ENCODE results near the gene PBX1. TPM values are rescaled to one million over a fixed set of nuclear protein-coding genes. Genes with fewer than 3 reads are reported as not detected.

The PBX1 gene
- polyA plus RNA-seq, 4 donors, result 12.5 to 52.8 (median 14.6) TPM

GRCh38 chr1:164619006-164619784, 60.2 kb downstream of the PBX1 start:
- WGBS, 3 donors, result 18 to 31% (median 21%) methylated on average over 3 of the region's 3 CpGs
- peaks cover 2 to 36% (median 17%) of the 10 kb centered on the region in 3 donors for H3K4me1 ChIP-seq (ENCODE audit: control insufficient read depth in 3 of 3, insufficient read depth in 2 of 3, low read depth in 1 of 3, low read length in 2 of 3)
- no peaks in the 10 kb centered on the region for H3K27me3 ChIP-seq (ENCODE audit: control insufficient read depth in 3 of 3, insufficient read depth in 3 of 3, low read length in 3 of 3)
- no peak for DNase-seq
- H3K36me3 ChIP-seq (ENCODE audit: control insufficient read depth in 3 of 3, insufficient read depth in 2 of 3, low read depth in 1 of 3, low read length in 3 of 3), result peaks cover 0 to 14% (median 0%) of the 10 kb centered on the region in 3 donors
- no peak for FAIRE-seq
- H3K9me3 ChIP-seq (ENCODE audit: control insufficient read depth in 2 of 2, insufficient read depth in 1 of 2, low read depth in 1 of 2, low read length in 1 of 2), result no peaks in the 10 kb centered on the region
- no peak overlapping the region for H3K4me3 ChIP-seq (ENCODE audit: low read depth in 1 of 3, low read length in 3 of 3)
- peak overlapping the region; percentile 2 to 30 (median 3) for H3K27ac ChIP-seq (ENCODE audit: low read depth in 1 of 3, low read length in 2 of 3)

GRCh38 chr1:164622068-164622845, 63.3 kb downstream of the PBX1 start:
- no peak overlapping the region for H3K4me3 ChIP-seq (ENCODE audit: low read depth in 1 of 3, low read length in 3 of 3)
- H3K4me1 ChIP-seq (ENCODE audit: control insufficient read depth in 3 of 3, insufficient read depth in 2 of 3, low read depth in 1 of 3, low read length in 2 of 3), result peaks cover 2 to 28% (median 15%) of the 10 kb centered on the region in 3 donors
- 77 to 90% (median 88%) methylated on average over 8 of the region's 8 CpGs for WGBS, 3 donors
- no peak for DNase-seq
- FAIRE-seq, result no peak
- H3K9me3 ChIP-seq (ENCODE audit: control insufficient read depth in 2 of 2, insufficient read depth in 1 of 2, low read depth in 1 of 2, low read length in 1 of 2), result no peaks in the 10 kb centered on the region
- peak overlapping the region in 2 of 3 donors; percentile 9 to 21 for H3K27ac ChIP-seq (ENCODE audit: low read depth in 1 of 3, low read length in 2 of 3)
- H3K27me3 ChIP-seq (ENCODE audit: control insufficient read depth in 3 of 3, insufficient read depth in 3 of 3, low read length in 3 of 3), result no peaks in the 10 kb centered on the region
- peaks cover 0 to 9% (median 0%) of the 10 kb centered on the region in 3 donors for H3K36me3 ChIP-seq (ENCODE audit: control insufficient read depth in 3 of 3, insufficient read depth in 2 of 3, low read depth in 1 of 3, low read length in 3 of 3)

- WGBS, 3 donors, result 0 to 49% (median 40%) methylated on average over 1 of the region's 1 CpG
- DNase-seq (no peak), FAIRE-seq (no peak)
- H3K36me3 ChIP-seq (ENCODE audit: control insufficient read depth in 3 of 3, insufficient read depth in 2 of 3, low read depth in 1 of 3, low read length in 3 of 3), result peaks cover 0 to 11% (median 3%) of the 10 kb centered on the region in 3 donors
- H3K4me1 ChIP-seq (ENCODE audit: control insufficient read depth in 3 of 3, insufficient read depth in 2 of 3, low read depth in 1 of 3, low read length in 2 of 3), result peaks cover 2 to 24% (median 9%) of the 10 kb centered on the region in 3 donors
- H3K27ac ChIP-seq (ENCODE audit: low read depth in 1 of 3, low read length in 2 of 3), result peak overlapping the region in 2 of 3 donors; percentile 2 to 46
- no peaks in the 10 kb centered on the region for H3K9me3 ChIP-seq (ENCODE audit: control insufficient read depth in 2 of 2, insufficient read depth in 1 of 2, low read depth in 1 of 2, low read length in 1 of 2)
- no peaks in the 10 kb centered on the region for H3K27me3 ChIP-seq (ENCODE audit: control insufficient read depth in 3 of 3, insufficient read depth in 3 of 3, low read length in 3 of 3)
- no peak overlapping the region for H3K4me3 ChIP-seq (ENCODE audit: low read depth in 1 of 3, low read length in 3 of 3)
These were observed 64.8 kb downstream of the PBX1 start for GRCh38 chr1:164623805-164624204.

- Histone ChIP-seq H3K27ac (ENCODE audit: low read depth in 1 of 3, low read length in 2 of 3) (no peak overlapping the region), H3K36me3 (ENCODE audit: control insufficient read depth in 3 of 3, insufficient read depth in 2 of 3, low read depth in 1 of 3, low read length in 3 of 3) (peaks cover 0 to 12% (median 3%) of the 10 kb centered on the region in 3 donors), H3K4me1 (ENCODE audit: control insufficient read depth in 3 of 3, insufficient read depth in 2 of 3, low read depth in 1 of 3, low read length in 2 of 3) (peaks cover 2 to 18% (median 5%) of the 10 kb centered on the region in 3 donors), H3K27me3 (ENCODE audit: control insufficient read depth in 3 of 3, insufficient read depth in 3 of 3, low read length in 3 of 3) (no peaks in the 10 kb centered on the region), H3K9me3 (ENCODE audit: control insufficient read depth in 2 of 2, insufficient read depth in 1 of 2, low read depth in 1 of 2, low read length in 1 of 2) (no peaks in the 10 kb centered on the region), H3K4me3 (ENCODE audit: low read depth in 1 of 3, low read length in 3 of 3) (no peak overlapping the region)
- 43 to 66% (median 65%) methylated on average over 1 of the region's 1 CpG for WGBS, 3 donors
- no peak for DNase-seq
- FAIRE-seq, result no peak
These were observed 65.4 kb downstream of the PBX1 start for GRCh38 chr1:164624400-164624799.

- DNase-seq (no peak), FAIRE-seq (no peak)
- Histone ChIP-seq H3K4me3 (ENCODE audit: low read depth in 1 of 3, low read length in 3 of 3) (no peak overlapping the region), H3K9me3 (ENCODE audit: control insufficient read depth in 2 of 2, insufficient read depth in 1 of 2, low read depth in 1 of 2, low read length in 1 of 2) (no peaks in the 10 kb centered on the region), H3K36me3 (ENCODE audit: control insufficient read depth in 3 of 3, insufficient read depth in 2 of 3, low read depth in 1 of 3, low read length in 3 of 3) (peaks cover 0 to 14% (median 3%) of the 10 kb centered on the region in 3 donors), H3K27me3 (ENCODE audit: control insufficient read depth in 3 of 3, insufficient read depth in 3 of 3, low read length in 3 of 3) (no peaks in the 10 kb centered on the region), H3K27ac (ENCODE audit: low read depth in 1 of 3, low read length in 2 of 3) (no peak overlapping the region), H3K4me1 (ENCODE audit: control insufficient read depth in 3 of 3, insufficient read depth in 2 of 3, low read depth in 1 of 3, low read length in 2 of 3) (peaks cover 2 to 14% (median 5%) of the 10 kb centered on the region in 3 donors)
- WGBS, 3 donors, result 42 to 71% (median 43%) methylated on average over 7 of the region's 7 CpGs
These were observed 66.1 kb downstream of the PBX1 start for GRCh38 chr1:164625004-164625617.

- Histone ChIP-seq H3K4me3 (ENCODE audit: low read depth in 1 of 3, low read length in 3 of 3) (no peak overlapping the region), H3K9me3 (ENCODE audit: control insufficient read depth in 2 of 2, insufficient read depth in 1 of 2, low read depth in 1 of 2, low read length in 1 of 2) (no peaks in the 10 kb centered on the region), H3K36me3 (ENCODE audit: control insufficient read depth in 3 of 3, insufficient read depth in 2 of 3, low read depth in 1 of 3, low read length in 3 of 3) (peaks cover 0 to 17% (median 3%) of the 10 kb centered on the region in 3 donors), H3K27ac (ENCODE audit: low read depth in 1 of 3, low read length in 2 of 3) (no peak overlapping the region), H3K27me3 (ENCODE audit: control insufficient read depth in 3 of 3, insufficient read depth in 3 of 3, low read length in 3 of 3) (no peaks in the 10 kb centered on the region), H3K4me1 (ENCODE audit: control insufficient read depth in 3 of 3, insufficient read depth in 2 of 3, low read depth in 1 of 3, low read length in 2 of 3) (peaks cover 5 to 29% (median 7%) of the 10 kb centered on the region in 3 donors)
- WGBS, 3 donors, result 69 to 73% (median 71%) methylated on average over 7 of the region's 7 CpGs
- DNase-seq (no peak), FAIRE-seq (no peak)
These were observed 69.8 kb downstream of the PBX1 start for GRCh38 chr1:164628772-164629171.

- 82 to 94% (median 86%) methylated on average over 8 of the region's 8 CpGs for WGBS, 3 donors
- DNase-seq (no peak), FAIRE-seq (no peak)
- peaks cover 5 to 41% (median 11%) of the 10 kb centered on the region in 3 donors for H3K4me1 ChIP-seq (ENCODE audit: control insufficient read depth in 3 of 3, insufficient read depth in 2 of 3, low read depth in 1 of 3, low read length in 2 of 3)
- H3K27ac ChIP-seq (ENCODE audit: low read depth in 1 of 3, low read length in 2 of 3), result peak overlapping the region in 1 of 3 donors; percentile 92
- H3K9me3 ChIP-seq (ENCODE audit: control insufficient read depth in 2 of 2, insufficient read depth in 1 of 2, low read depth in 1 of 2, low read length in 1 of 2), result no peaks in the 10 kb centered on the region
- H3K36me3 ChIP-seq (ENCODE audit: control insufficient read depth in 3 of 3, insufficient read depth in 2 of 3, low read depth in 1 of 3, low read length in 3 of 3), result peaks cover 0 to 17% (median 3%) of the 10 kb centered on the region in 3 donors
- no peak overlapping the region for H3K4me3 ChIP-seq (ENCODE audit: low read depth in 1 of 3, low read length in 3 of 3)
- H3K27me3 ChIP-seq (ENCODE audit: control insufficient read depth in 3 of 3, insufficient read depth in 3 of 3, low read length in 3 of 3), result no peaks in the 10 kb centered on the region
These were observed 71.0 kb downstream of the PBX1 start for GRCh38 chr1:164629971-164630370.

Data from small intestine (tissue), 7 donors.